ENCODE measurements around the gene GRIP1.
A peak's percentile ranks its signal among the peaks of the same experiment; 100 is the strongest.

GRIP1 gene

GRCh38 chr12:66430106-66430505 lies 248.8 kb downstream of the GRIP1 start:
- DNase-seq = no peak

- no peak for DNase-seq
Measured at GRCh38 chr12:66428870-66429269, 250.0 kb downstream of the GRIP1 start.

- no peak for DNase-seq
Measured at GRCh38 chr12:66428261-66428660, 250.6 kb downstream of the GRIP1 start.

- DNase-seq = no peak
Measured at GRCh38 chr12:66426696-66427095, 252.2 kb downstream of the GRIP1 start.

GRCh38 chr12:66423266-66423665 lies 255.6 kb downstream of the GRIP1 start:
- DNase-seq = no peak

- DNase-seq = no peak
Measured at GRCh38 chr12:66418908-66419307, 260.0 kb downstream of the GRIP1 start.

GRCh38 chr12:66417217-66417616 lies 261.7 kb downstream of the GRIP1 start:
- DNase-seq = no peak

- DNase-seq = peak; percentile 59
Measured at GRCh38 chr12:66409195-66409871, 269.5 kb downstream of the GRIP1 start.

GRCh38 chr12:66405395-66405794 lies 273.5 kb downstream of the GRIP1 start:
- no peak for DNase-seq

GRCh38 chr12:66403746-66404145 lies 275.1 kb downstream of the GRIP1 start:
- peak; percentile 83 for DNase-seq

GRCh38 chr12:66399911-66400306 lies 279.0 kb downstream of the GRIP1 start:
- no peak for DNase-seq

- no peak for DNase-seq
Measured at GRCh38 chr12:66398931-66399910, 279.7 kb downstream of the GRIP1 start.

GRCh38 chr12:66397574-66398290 lies 281.1 kb downstream of the GRIP1 start:
- no peak for DNase-seq

- no peak for DNase-seq
Measured at GRCh38 chr12:66393890-66394289, 285.0 kb downstream of the GRIP1 start.

- DNase-seq = no peak
Measured at GRCh38 chr12:66392266-66392915, 286.5 kb downstream of the GRIP1 start.

GRCh38 chr12:66388517-66388916 lies 290.4 kb downstream of the GRIP1 start:
- no peak for DNase-seq

GRCh38 chr12:66387117-66387516 lies 291.8 kb downstream of the GRIP1 start:
- DNase-seq = no peak

GRCh38 chr12:66380769-66381535 lies 297.9 kb downstream of the GRIP1 start:
- no peak for DNase-seq

GRCh38 chr12:66379616-66380015 lies 299.3 kb downstream of the GRIP1 start:
- DNase-seq = no peak

GRCh38 chr12:66375560-66375959 lies 303.3 kb downstream of the GRIP1 start:
- DNase-seq = no peak

GRCh38 chr12:66371982-66372381 lies 306.9 kb downstream of the GRIP1 start:
- DNase-seq = no peak
